Measurements from ENCODE around the gene TBC1D20.
A peak's percentile ranks its signal among the peaks of the same experiment; 100 is the strongest.
"Not testable (repeated sequence)": the region's sequence is repeated elsewhere in the genome, so short reads cannot be mapped to it uniquely, and the experiment has no call there.

TBC1D20 gene

DNA sequence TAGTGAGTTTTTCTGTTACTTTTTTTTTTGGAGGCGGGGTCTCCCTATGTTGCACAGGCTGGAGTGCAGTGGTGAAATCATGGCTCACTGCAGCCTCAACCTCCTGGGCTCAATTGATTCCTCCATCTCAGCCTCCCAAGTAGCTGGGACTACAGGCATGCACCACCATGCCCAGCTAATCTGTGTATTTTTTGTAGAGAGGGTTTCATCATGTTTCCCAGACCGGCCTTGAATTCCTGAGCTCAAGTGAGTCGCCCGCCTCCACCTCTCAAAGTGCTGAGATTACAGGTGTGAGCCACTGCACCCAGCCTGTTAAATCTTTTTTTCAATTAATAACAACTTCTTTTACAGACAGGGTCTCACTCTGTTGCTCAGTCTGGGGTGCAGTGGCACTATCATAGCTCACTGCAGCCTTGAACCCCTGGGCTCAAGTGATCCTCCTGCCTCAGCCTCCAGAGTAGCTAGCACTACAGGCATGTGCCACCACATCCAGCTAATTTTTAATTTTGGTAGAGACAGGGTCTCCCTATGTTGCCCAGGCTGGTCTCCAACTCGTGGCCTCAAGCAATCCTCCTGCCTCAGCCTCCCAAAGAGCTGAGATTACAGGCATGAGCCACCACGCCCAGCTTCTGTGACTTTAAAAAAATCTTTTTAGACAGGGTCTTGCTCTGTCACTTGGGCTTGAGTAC is 14.4 kb upstream of the TBC1D20 start:
- H3K4me3 ChIP-seq (ENCODE audit: low read depth, low read length), result not testable (repeated sequence)

GRCh38 chr20:475463-476357 is 13.4 kb upstream of the TBC1D20 start:
- H3K4me3 ChIP-seq (ENCODE audit: low read depth, low read length), result no peak overlapping the region

DNA sequence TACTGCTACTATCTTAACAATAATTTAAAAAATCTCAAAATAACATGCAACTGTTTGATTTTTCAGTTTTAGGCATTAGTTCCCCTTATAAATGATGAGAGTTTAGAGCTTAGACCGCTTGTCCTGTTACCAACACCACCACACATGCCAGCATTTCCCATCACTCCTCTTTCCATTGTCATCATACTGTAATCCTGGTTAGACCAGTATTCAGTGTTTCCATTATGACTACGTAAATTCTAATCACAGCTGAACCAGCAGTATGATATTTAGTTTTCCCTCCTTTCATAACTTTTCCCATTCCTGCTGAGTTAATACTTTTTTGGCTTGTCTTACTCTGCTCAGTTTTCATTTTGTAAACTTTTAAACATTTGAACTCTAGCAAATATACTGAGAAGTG is 12.2 kb upstream of the TBC1D20 start:
- no peak overlapping the region for H3K4me3 ChIP-seq (ENCODE audit: low read depth, low read length)

DNA sequence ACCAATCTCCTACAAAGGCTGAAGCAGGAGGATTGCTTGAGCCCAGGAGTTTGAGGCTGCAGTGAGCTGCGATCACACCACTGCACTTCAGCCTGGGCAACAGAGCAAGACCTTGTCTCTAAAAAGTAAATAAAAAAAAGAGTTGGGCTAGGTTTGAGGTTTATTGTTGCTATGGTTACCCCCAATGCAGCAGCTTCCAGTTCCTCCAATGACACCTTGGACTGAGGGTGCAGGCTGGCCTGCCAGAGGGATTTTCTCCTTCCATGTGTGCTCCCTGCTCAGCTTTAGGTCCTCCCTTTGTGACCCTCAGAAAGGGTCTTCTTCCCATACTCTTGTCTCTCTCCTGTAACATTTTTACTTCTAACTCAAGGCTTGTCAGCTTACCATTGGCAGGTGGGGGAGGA is 10.6 kb upstream of the TBC1D20 start:
- no peak overlapping the region for H3K4me3 ChIP-seq (ENCODE audit: low read depth, low read length)

GRCh38 chr20:472137-472846 is 10.0 kb upstream of the TBC1D20 start:
- no peak overlapping the region for H3K4me3 ChIP-seq (ENCODE audit: low read depth, low read length)

DNA sequence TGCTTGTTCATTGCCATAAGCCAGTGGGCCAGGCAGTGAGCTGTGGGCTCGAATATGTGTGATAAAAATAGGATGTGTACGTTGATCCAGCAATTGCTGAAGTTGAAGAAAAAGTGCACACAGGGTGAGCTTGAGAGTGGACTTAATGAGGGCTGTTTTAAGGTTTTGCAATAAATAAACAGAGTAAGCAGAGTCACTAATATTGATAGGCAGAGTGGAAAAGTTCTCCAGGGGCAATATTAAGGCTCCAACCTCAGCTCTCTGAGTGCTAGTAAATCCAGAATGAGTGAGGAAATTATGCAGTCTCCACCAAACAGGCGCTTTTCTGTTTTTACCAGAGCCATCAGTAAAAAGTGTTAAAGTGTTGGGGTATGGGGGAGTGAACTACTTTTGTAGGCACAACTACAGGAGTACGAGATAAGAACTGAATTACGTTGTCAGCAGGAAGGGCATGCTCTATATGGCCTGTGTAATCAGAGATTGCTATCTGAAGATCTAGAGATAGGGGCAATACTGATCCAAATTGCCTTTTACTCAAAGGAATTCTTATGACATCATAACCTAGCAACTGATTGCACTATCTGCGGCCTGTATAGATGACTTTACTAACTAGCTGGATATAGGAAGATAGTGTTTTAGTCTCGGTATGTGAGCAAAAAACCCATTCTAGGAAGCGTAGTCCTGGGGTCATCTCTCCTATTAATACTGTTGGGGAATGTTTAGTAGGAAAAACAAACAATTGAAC is 7.6 kb upstream of the TBC1D20 start:
- H3K4me3 ChIP-seq (ENCODE audit: low read depth, low read length), result no peak overlapping the region

GRCh38 chr20:467755-468154 is 5.4 kb upstream of the TBC1D20 start:
- H3K4me3 ChIP-seq (ENCODE audit: low read depth, low read length), result no peak overlapping the region

- peak overlapping the region; percentile 46 for H3K4me3 ChIP-seq (ENCODE audit: low read depth, low read length)
These were observed 807 bp downstream of the TBC1D20 start for GRCh38 chr20:461254-462198.

- no peak overlapping the region for H3K4me3 ChIP-seq (ENCODE audit: low read depth, low read length)
These were observed 1.6 kb downstream of the TBC1D20 start for GRCh38 chr20:460707-461106.

DNA sequence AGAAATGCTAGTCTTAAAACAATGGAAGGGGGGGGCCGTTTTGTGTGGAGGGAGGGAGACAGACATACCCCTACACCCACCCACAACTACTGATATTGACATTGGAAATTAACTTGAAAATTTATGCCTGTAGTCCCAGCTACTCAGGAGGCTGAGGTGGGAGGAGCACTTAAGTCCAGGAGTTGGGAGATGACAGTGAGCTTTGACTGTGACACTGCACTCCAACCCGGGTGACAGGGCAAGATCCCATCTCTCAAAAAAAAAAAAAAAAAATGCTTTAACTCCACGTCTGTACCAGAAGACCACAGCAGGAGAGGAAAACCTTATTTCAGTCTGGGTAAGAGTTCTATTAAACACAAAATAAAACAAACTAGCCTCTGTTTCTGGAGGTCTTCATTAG is 2.2 kb downstream of the TBC1D20 start:
- H3K4me3 ChIP-seq (ENCODE audit: low read depth, low read length), result no peak overlapping the region

- no peak overlapping the region for H3K4me3 ChIP-seq (ENCODE audit: low read depth, low read length)
These were observed 3.6 kb downstream of the TBC1D20 start for GRCh38 chr20:458776-459175.

DNA sequence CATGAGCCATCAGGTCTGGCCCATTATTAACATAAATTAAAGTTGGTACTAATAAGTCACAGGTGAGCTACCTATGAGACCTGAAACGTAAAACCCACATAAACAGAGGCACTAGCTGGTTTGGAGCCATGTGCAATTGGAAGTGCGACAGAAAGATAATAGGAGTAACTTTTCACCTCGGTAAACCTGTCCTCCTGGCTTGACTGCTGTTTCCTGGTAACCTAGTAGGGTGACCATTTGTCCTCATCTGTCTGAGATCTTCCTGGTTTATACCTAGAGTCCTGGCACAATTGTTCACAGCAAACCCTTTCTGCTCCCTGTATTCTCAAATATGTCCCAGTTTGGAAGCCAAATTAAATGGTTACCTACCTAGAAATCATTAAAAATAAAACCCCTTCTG is 7.4 kb downstream of the TBC1D20 start:
- H3K4me3 ChIP-seq (ENCODE audit: low read depth, low read length), result no peak overlapping the region

DNA sequence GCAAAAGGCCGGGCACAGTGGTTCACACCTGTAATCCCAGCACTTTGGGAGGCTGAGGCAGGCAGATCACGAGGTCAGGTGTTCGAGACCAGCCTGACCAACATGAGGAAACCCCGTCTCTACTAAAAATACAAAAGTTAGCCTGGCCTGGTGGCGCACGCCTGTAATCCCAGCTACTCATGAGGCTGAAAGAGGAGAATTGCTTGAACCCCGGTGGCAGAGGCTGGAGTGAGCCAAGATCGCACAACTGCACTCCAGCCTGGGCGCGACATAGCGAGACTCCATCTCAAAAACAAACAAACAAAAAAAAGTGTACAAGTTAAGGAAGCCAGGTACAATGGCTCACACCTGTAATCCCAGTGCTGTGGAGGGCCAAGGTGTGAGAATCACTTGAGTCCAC is 10.3 kb downstream of the TBC1D20 start:
- H3K4me3 ChIP-seq (ENCODE audit: low read depth, low read length), result not testable (repeated sequence)

GRCh38 chr20:445514-446336 is 16.6 kb downstream of the TBC1D20 start:
- H3K4me3 ChIP-seq (ENCODE audit: low read depth, low read length), result no peak overlapping the region

GRCh38 chr20:444862-445426 is 17.4 kb downstream of the TBC1D20 start:
- no peak overlapping the region for H3K4me3 ChIP-seq (ENCODE audit: low read depth, low read length)

DNA sequence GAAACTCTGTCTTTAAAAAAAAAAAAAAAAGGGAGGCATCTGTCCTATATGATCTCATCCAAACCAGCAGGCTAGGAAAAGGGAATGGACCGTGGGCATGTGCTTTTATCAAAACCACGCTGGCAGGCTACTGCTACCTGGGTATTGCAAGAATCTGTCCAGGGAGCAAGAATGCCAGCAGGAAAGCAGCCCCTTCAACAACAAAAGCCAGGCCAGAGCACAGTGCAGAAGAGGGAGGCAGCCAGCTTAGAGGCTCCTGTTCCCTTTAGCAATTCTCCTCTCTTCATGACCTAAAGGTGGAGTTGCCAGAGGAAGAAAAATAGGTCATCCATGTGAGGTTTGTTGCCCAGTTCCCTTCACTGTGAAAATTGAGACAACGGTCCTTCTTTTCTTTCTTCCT is 18.2 kb downstream of the TBC1D20 start:
- H3K4me3 ChIP-seq (ENCODE audit: low read depth, low read length), result no peak overlapping the region

GRCh38 chr20:443223-443775 is 19.0 kb downstream of the TBC1D20 start:
- no peak overlapping the region for H3K4me3 ChIP-seq (ENCODE audit: low read depth, low read length)

DNA sequence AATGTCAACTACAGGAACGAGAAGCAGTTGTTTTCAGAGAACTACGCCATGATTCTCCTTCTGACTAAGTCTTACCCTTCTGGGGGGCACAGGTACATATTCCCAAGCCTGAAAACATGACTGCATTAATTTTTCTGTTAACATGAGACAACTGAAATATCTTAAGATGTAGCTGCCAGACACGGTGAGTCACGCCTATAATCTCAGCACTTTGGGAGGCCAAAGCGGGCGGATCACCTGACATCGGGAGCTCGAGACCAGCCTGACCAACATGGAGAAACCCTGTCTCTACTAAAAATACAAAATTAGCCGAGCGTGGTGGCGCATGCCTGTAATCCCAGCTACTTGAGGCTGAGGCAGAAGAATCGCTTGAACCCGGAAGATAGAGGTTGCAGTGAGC is 21.7 kb downstream of the TBC1D20 start:
- H3K4me3 ChIP-seq (ENCODE audit: low read depth, low read length), result no peak overlapping the region

Data from iPS-11a (cell line).